Spleen (tissue), 11 donors: ENCODE results near the gene NT5C1A. TPM values are rescaled to one million over a fixed set of nuclear protein-coding genes. Genes with fewer than 3 reads are reported as not detected.

Experiments
- DNase-seq: peaks from one replicate; pipeline ENCODE4 v3.0.0-alpha.2; 2020
- H3K27ac ChIP-seq, 8 donors: fragments of 200-600 bp; sonication (generic) in 7 of 8; 1 replicate in 4 of 8; 2 replicates in 4 of 8; pipeline versions ENCODE4 v1.5.0 to v1.8.0; 2016 to 2021; ENCODE audit warnings: inconsistent platforms in 4 of 8, mild to moderate bottlenecking in 4 of 8, moderate library complexity in 1 of 8
- H3K27me3 ChIP-seq, 7 donors: fragments of 200-600 bp; sonication (generic) in 6 of 7; replicated peaks in 1 of 7; 1 replicate in 4 of 7; 2 replicates in 3 of 7; pipeline versions ENCODE4 v1.5.0 to v1.8.0; 2016 to 2021; ENCODE audit warnings: inconsistent platforms in 3 of 7, mild to moderate bottlenecking in 1 of 7
- H3K36me3 ChIP-seq, 6 donors: fragments of 200-600 bp; sonication (generic) in 5 of 6; 1 replicate in 4 of 6; 2 replicates in 2 of 6; pipeline versions ENCODE4 v1.5.0 to v1.8.0; 2016 to 2021; ENCODE audit warnings: inconsistent platforms in 2 of 6
- H3K4me1 ChIP-seq, 6 donors: fragments of 200-600 bp; sonication (generic) in 5 of 6; 1 replicate in 3 of 6; 2 replicates in 3 of 6; pipeline versions ENCODE4 v1.5.0 to v1.8.0; 2016 to 2021; ENCODE audit warnings: inconsistent platforms in 3 of 6
- H3K4me3 ChIP-seq, 8 donors: fragments of 200-600 bp; sonication (generic) in 7 of 8; 1 replicate in 4 of 8; 2 replicates in 4 of 8; pipeline versions ENCODE4 v1.5.0 to v1.8.0; 2016 to 2021; ENCODE audit warnings: inconsistent platforms in 4 of 8, mild to moderate bottlenecking in 4 of 8, moderate library complexity in 2 of 8
- H3K9me3 ChIP-seq, 8 donors: fragments of 200-600 bp; sonication (generic) in 7 of 8; 1 replicate in 4 of 8; 2 replicates in 4 of 8; pipeline versions ENCODE4 v1.5.0 to v1.8.0; 2016 to 2021; ENCODE audit warnings: inconsistent platforms in 4 of 8
- POLR2A ChIP-seq, 3 donors: fragments of 450-650 bp; IDR thresholded peaks; one replicate each; pipeline ENCODE4 v1.5.1; 2017; ENCODE audit warnings: antibody characterized with exemption in 3 of 3, mild to moderate bottlenecking in 1 of 3
- POLR2AphosphoS5 ChIP-seq, 3 donors: sonication (generic); formaldehyde crosslinking; IDR thresholded peaks; one replicate each; pipeline ENCODE4 v1.5.1; 2017; ENCODE audit warnings: antibody characterized with exemption in 3 of 3
- WGBS, 5 donors: extraction: QIAGEN DNeasy Blood & Tissue Kit in 3 of 5; methylation state at CpG; one replicate each; pipeline versions ENCODE4 v1.1.5 to v1.1.7; 2013 to 2018; 5-methylcytosine and 5-hydroxymethylcytosine counted together
- intact Hi-C: fragments of 100-400 bp; cut with DNase I; formaldehyde crosslinking; loops from one replicate; pipeline ENCODE4 v1.15.0; 2023; ENCODE audit warnings: low total_unique reads
- polyA plus RNA-seq, 3 donors: library from polyadenylated mRNA; stranded (reverse); fragments of 200-250 nt; gene quantifications; one replicate each; pipeline ENCODE4 v1.2.1, GENCODE V29; 2013
- total RNA-seq, 7 donors: library from RNA; depleted of rRNA in 3 of 7; stranded (reverse); fragments of >200 nt in 3 of 7; fragmentation: NEBNext Ultra II Directional in 4 of 7; extraction: Animal tissue kit (Norgen Biotek cat#: 25700) in 4 of 7; gene quantifications; one replicate each; pipeline versions ENCODE4 v1.1.0 to v1.2.1, GENCODE V29; 2016 to 2021
- TF ChIP-seq, protein P1 (sequence below), 11 experiments: fragments of 200-600 bp in 7 of 11; fragments of 450-650 bp in 4 of 11; sonication (generic) in 4 of 11; IDR thresholded peaks in 8 of 11; conservative IDR thresholded peaks in 3 of 11; 1 replicate in 7 of 11; 2 replicates in 4 of 11; pipeline versions ENCODE4 v1.4.0 to v1.8.0; 2016 to 2021; ENCODE audit warnings: antibody characterized with exemption in 11 of 11, inconsistent platforms in 4 of 11, mild to moderate bottlenecking in 1 of 11
- donor health status: healthy with polysubstance abuse.
- donor health status: DM: no; HTN: no; CAD: no; lungs with moderate emphysema.
- donor health status: DM: no; HTN: no; CAD: no.
- donor health status: Bipolar disorder and iron deficiency.
- donor health status: healthy.
- donor health status: DM: no; HTN: no; CAD: no.
- donor health status: DM: yes; HTN: yes; CAD: no.

The NT5C1A gene
- total and polyA plus RNA-seq, 10 donors = 0.23 TPM; not detected in 9

- H3K4me1 ChIP-seq = peaks cover 0 to 42% (median 9%) of the 10 kb centered on the region in 6 donors
- no peaks in the 10 kb centered on the region for H3K36me3 ChIP-seq
- no peak overlapping the region for H3K4me3 ChIP-seq
- 63 to 83% (median 67%) methylated on average over 3 of the region's 3 CpGs for WGBS, 5 donors
- H3K9me3 ChIP-seq = no peaks in the 10 kb centered on the region
- peaks cover 0 to 20% (median 12%) of the 10 kb centered on the region in 7 donors for H3K27me3 ChIP-seq
- no peak for DNase-seq
- H3K27ac ChIP-seq = peak overlapping the region in 1 of 8 donors; percentile 26
- intact Hi-C loops = no loop called here
- TF ChIP-seq, protein P1, sequence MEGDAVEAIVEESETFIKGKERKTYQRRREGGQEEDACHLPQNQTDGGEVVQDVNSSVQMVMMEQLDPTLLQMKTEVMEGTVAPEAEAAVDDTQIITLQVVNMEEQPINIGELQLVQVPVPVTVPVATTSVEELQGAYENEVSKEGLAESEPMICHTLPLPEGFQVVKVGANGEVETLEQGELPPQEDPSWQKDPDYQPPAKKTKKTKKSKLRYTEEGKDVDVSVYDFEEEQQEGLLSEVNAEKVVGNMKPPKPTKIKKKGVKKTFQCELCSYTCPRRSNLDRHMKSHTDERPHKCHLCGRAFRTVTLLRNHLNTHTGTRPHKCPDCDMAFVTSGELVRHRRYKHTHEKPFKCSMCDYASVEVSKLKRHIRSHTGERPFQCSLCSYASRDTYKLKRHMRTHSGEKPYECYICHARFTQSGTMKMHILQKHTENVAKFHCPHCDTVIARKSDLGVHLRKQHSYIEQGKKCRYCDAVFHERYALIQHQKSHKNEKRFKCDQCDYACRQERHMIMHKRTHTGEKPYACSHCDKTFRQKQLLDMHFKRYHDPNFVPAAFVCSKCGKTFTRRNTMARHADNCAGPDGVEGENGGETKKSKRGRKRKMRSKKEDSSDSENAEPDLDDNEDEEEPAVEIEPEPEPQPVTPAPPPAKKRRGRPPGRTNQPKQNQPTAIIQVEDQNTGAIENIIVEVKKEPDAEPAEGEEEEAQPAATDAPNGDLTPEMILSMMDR (IDR thresholded peaks at IDR 0.05 in 8 of 11, conservative IDR thresholded peaks at IDR 0.05 in 3 of 11) = no peak
- TF ChIP-seq POLR2AphosphoS5 (IDR thresholded peaks at IDR 0.05) (no peak), POLR2A (IDR thresholded peaks at IDR 0.05) (no peak)
Observed at GRCh38 chr1:39643705-39644104, 28.2 kb downstream of the NT5C1A start.

- H3K36me3 ChIP-seq = no peaks in the 10 kb centered on the region
- intact Hi-C loops = no loop called here
- peaks cover 0 to 49% (median 9%) of the 10 kb centered on the region in 6 donors for H3K4me1 ChIP-seq
- WGBS, 5 donors = 54 to 79% (median 71%) methylated on average over 4 of the region's 4 CpGs
- no peaks in the 10 kb centered on the region for H3K9me3 ChIP-seq
- H3K27me3 ChIP-seq = peaks cover 0 to 29% (median 15%) of the 10 kb centered on the region in 7 donors
- TF ChIP-seq POLR2AphosphoS5 (IDR thresholded peaks at IDR 0.05) = no peak
- TF ChIP-seq, protein P1 (IDR thresholded peaks at IDR 0.05 in 8 of 11, conservative IDR thresholded peaks at IDR 0.05 in 3 of 11) = no peak
- TF ChIP-seq POLR2A (IDR thresholded peaks at IDR 0.05) = no peak
- no peak for DNase-seq
- no peak overlapping the region for H3K4me3 ChIP-seq
- H3K27ac ChIP-seq = peak overlapping the region in 3 of 8 donors; percentile 26 to 38 (median 26)
Observed at GRCh38 chr1:39642796-39643195, 29.1 kb downstream of the NT5C1A start.

DNA sequence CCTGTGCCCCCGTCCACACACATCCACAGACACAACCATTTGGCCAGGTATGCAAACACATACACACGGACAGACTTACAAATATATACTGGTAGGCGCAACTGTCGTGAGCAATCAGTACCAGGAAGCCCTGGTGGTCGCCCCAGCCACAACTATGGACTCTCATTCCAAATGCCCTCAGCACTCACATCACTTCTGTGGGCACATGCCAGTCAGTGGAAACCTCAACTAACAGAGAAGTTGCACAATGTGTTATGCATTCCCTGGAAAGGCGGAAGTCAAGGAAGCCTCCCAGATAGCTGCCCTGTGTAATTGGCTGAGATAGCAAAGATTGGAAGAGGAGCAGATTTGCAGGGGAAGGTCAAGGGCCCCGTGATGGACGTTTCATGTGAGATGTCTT, 31.0 kb downstream of the NT5C1A start:
- peaks cover 0 to 53% (median 9%) of the 10 kb centered on the region in 6 donors for H3K4me1 ChIP-seq
- TF ChIP-seq POLR2A (IDR thresholded peaks at IDR 0.05) (no peak), POLR2AphosphoS5 (IDR thresholded peaks at IDR 0.05) (no peak)
- TF ChIP-seq, protein P1 (IDR thresholded peaks at IDR 0.05 in 8 of 11, conservative IDR thresholded peaks at IDR 0.05 in 3 of 11) = no peak
- H3K4me3 ChIP-seq = no peak overlapping the region
- whole genome bisulfite sequencing, 5 donors = 80 to 91% (median 83%) methylated on average over 8 of the region's 8 CpGs
- H3K36me3 ChIP-seq = no peaks in the 10 kb centered on the region
- H3K9me3 ChIP-seq = no peaks in the 10 kb centered on the region
- H3K27me3 ChIP-seq = peaks cover 0 to 46% (median 15%) of the 10 kb centered on the region in 7 donors
- H3K27ac ChIP-seq = peak overlapping the region in 2 of 8 donors; percentile 72 to 77
- intact Hi-C loops = no loop called here
- DNase-seq = no peak

GRCh38 chr1:39639305-39640130, 32.4 kb downstream of the NT5C1A start, which contains the start of gene HEYL:
HEYL (minus strand) TSS chr1:39639643; CDS start chr1:39639625, 18 bp downstream.
- Histone ChIP-seq H3K27ac (peak within 1 kb of the TSS in 7 of 8 donors; percentile 28 to 77 (median 61)), H3K9me3 (no peaks in the 10 kb centered on the region), H3K36me3 (no peaks in the 10 kb centered on the region), H3K27me3 (peaks cover 0 to 59% (median 15%) of the 10 kb centered on the region in 7 donors), H3K4me3 (peak within 1 kb of the TSS; percentile 33 to 73 (median 44)), H3K4me1 (peaks cover 0 to 47% (median 9%) of the 10 kb centered on the region in 6 donors)
- peak; percentile 89 for DNase-seq
- WGBS, 5 donors = 4 to 5% (median 5%) methylated on average over 17 to 88 of the region's 88 CpGs
- intact Hi-C loops = no loop called here
- TF ChIP-seq POLR2A (IDR thresholded peaks at IDR 0.05) = no peak
- TF ChIP-seq, protein P1 (IDR thresholded peaks at IDR 0.05 in 8 of 11, conservative IDR thresholded peaks at IDR 0.05 in 3 of 11) = peak in 3 of 11 experiments; percentile 18 to 25 (median 25)
- peak in 2 of 3 donors; percentile 54 to 57 for TF ChIP-seq POLR2AphosphoS5 (IDR thresholded peaks at IDR 0.05)
